GM10266 (cell line): ENCODE data around the gene PXT1.

ENCODE experiments used
- DNase-seq: peaks from one replicate; pipeline ENCODE4 v3.0.0; 2012; ENCODE audit errors: extremely low spot score
- CTCF ChIP-seq: IDR thresholded peaks from 2 replicates; pipeline ENCODE4 v1.5.1; 2012; ENCODE audit warnings: mild to moderate bottlenecking, low read depth; ENCODE audit not compliant: control insufficient read depth, insufficient read depth; ENCODE audit errors: missing control alignments

The PXT1 gene

GRCh38 chr6:36375644-36376155, 67.0 kb downstream of the PXT1 start:
- no peak for TF ChIP-seq CTCF
- DNase-seq = no peak

- no peak for DNase-seq
- no peak for TF ChIP-seq CTCF
Measured at GRCh38 chr6:36374972-36375371, 67.7 kb downstream of the PXT1 start.

GRCh38 chr6:36374194-36374593, 68.5 kb downstream of the PXT1 start:
- no peak for DNase-seq
- TF ChIP-seq CTCF = no peak

GRCh38 chr6:36373368-36374019, 69.2 kb downstream of the PXT1 start:
- no peak for DNase-seq
- TF ChIP-seq CTCF = no peak

GRCh38 chr6:36372088-36372487, 70.6 kb downstream of the PXT1 start:
- DNase-seq = no peak
- no peak for TF ChIP-seq CTCF

- no peak for DNase-seq
- TF ChIP-seq CTCF = no peak
Measured at GRCh38 chr6:36371211-36371610, 71.4 kb downstream of the PXT1 start.

- no peak for DNase-seq
- no peak for TF ChIP-seq CTCF
Measured at GRCh38 chr6:36370638-36371037, 72.0 kb downstream of the PXT1 start.
